ENCODE measurements around the gene GFOD2. TPM values are rescaled to one million over a fixed set of nuclear protein-coding genes. Genes with fewer than 3 reads are reported as not detected.

Gene GFOD2
- total and polyA plus RNA-seq, 2 of the 13 experiments (the other 11 are each of a cell fraction or from before 2014, with no cell fraction given): 11.1 to 17.2 TPM

DNA sequence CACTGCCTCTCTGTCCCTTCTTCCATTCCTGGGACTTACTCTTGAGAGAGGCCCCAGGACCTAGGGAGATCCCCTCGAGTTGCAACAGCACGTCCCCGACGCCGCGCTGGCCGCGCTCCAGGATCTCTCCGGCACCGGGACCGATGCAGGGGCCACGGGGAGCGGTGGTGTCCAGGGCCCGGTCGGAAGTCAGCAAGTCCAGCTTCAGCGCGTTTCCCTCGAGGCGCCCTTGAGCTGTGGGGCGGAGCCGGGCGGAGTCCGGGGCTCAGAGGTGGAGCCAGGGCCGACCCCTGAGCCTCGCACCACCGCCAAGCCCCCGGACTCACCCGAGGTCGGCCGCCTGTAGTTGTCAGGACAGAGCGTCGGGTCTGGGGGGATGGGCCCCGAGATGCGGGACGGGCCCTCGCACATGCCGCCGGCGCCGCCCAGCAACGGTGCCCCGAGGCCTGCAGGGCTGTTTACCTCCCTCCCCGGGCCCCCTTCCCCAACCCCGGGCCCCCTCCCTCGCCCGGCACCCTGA, 53.0 kb downstream of the GFOD2 start (continued):
- TF ChIP-seq, protein P1, sequence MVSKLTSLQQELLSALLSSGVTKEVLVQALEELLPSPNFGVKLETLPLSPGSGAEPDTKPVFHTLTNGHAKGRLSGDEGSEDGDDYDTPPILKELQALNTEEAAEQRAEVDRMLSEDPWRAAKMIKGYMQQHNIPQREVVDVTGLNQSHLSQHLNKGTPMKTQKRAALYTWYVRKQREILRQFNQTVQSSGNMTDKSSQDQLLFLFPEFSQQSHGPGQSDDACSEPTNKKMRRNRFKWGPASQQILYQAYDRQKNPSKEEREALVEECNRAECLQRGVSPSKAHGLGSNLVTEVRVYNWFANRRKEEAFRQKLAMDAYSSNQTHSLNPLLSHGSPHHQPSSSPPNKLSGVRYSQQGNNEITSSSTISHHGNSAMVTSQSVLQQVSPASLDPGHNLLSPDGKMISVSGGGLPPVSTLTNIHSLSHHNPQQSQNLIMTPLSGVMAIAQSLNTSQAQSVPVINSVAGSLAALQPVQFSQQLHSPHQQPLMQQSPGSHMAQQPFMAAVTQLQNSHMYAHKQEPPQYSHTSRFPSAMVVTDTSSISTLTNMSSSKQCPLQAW (CRISPR knock-in tag; IDR thresholded peaks at IDR 0.05): no peak
- TF ChIP-seq, protein P2, sequence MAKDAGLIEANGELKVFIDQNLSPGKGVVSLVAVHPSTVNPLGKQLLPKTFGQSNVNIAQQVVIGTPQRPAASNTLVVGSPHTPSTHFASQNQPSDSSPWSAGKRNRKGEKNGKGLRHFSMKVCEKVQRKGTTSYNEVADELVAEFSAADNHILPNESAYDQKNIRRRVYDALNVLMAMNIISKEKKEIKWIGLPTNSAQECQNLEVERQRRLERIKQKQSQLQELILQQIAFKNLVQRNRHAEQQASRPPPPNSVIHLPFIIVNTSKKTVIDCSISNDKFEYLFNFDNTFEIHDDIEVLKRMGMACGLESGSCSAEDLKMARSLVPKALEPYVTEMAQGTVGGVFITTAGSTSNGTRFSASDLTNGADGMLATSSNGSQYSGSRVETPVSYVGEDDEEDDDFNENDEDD (CRISPR knock-in tag; IDR thresholded peaks at IDR 0.05; ENCODE audit: borderline replicate concordance): 0 out of 2 replicates have a peak, but pooled peaks have one; percentile 47
- no peak for TF ChIP-seq ZNF337 (CRISPR knock-in tag; IDR thresholded peaks at IDR 0.05; ENCODE audit: borderline replicate concordance, low read depth)
- TF ChIP-seq, protein P3, sequence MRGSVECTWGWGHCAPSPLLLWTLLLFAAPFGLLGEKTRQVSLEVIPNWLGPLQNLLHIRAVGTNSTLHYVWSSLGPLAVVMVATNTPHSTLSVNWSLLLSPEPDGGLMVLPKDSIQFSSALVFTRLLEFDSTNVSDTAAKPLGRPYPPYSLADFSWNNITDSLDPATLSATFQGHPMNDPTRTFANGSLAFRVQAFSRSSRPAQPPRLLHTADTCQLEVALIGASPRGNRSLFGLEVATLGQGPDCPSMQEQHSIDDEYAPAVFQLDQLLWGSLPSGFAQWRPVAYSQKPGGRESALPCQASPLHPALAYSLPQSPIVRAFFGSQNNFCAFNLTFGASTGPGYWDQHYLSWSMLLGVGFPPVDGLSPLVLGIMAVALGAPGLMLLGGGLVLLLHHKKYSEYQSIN (CRISPR knock-in tag; IDR thresholded peaks at IDR 0.05; ENCODE audit: borderline replicate concordance): no peak
- TF ChIP-seq ZNF598 (CRISPR knock-in tag; IDR thresholded peaks at IDR 0.05; ENCODE audit: borderline replicate concordance): no peak
- no peak for TF ChIP-seq SETDB1 (CRISPR knock-in tag; IDR thresholded peaks at IDR 0.05; ENCODE audit: borderline replicate concordance)
- no peak for TF ChIP-seq RXRB (CRISPR knock-in tag; IDR thresholded peaks at IDR 0.05; ENCODE audit: borderline replicate concordance)
- TF ChIP-seq ZFP1 (CRISPR knock-in tag; IDR thresholded peaks at IDR 0.05): no peak
- no peak for TF ChIP-seq ZSCAN20 (CRISPR knock-in tag; IDR thresholded peaks at IDR 0.05; ENCODE audit: borderline replicate concordance)
- no peak for TF ChIP-seq KDM6A (CRISPR knock-in tag; IDR thresholded peaks at IDR 0.05; ENCODE audit: low read depth)
- TF ChIP-seq SALL1 (CRISPR knock-in tag; IDR thresholded peaks at IDR 0.05): peak; percentile 56; the same call in 1 of the 2 replicates
- no peak for TF ChIP-seq NFIC (IDR thresholded peaks at IDR 0.05; ENCODE audit: low read length)
- no peak for TF ChIP-seq TRIM22 (IDR thresholded peaks at IDR 0.05)
- no peak; the same call in 1 of the 2 replicates for TF ChIP-seq ZNF329 (CRISPR knock-in tag; IDR thresholded peaks at IDR 0.05; ENCODE audit: low read depth)
- TF ChIP-seq HOXD1 (CRISPR knock-in tag; IDR thresholded peaks at IDR 0.05): no peak
- no peak for TF ChIP-seq ZXDC (CRISPR knock-in tag; IDR thresholded peaks at IDR 0.05)
- no peak for TF ChIP-seq ZFP82 (CRISPR knock-in tag; IDR thresholded peaks at IDR 0.05; ENCODE audit: borderline replicate concordance)
- TF ChIP-seq ETV6 (CRISPR knock-in tag; conservative IDR thresholded peaks at IDR 0.05): no peak; the same call in 1 of the 2 replicates
- TF ChIP-seq ZNF430 (CRISPR knock-in tag; IDR thresholded peaks at IDR 0.05): peak; percentile 38; the same call in 1 of the 2 replicates
- no peak for TF ChIP-seq ZBTB1 (CRISPR knock-in tag; IDR thresholded peaks at IDR 0.05; ENCODE audit: borderline replicate concordance)
- TF ChIP-seq YEATS2 (CRISPR knock-in tag; IDR thresholded peaks at IDR 0.05; ENCODE audit: borderline replicate concordance): 0 out of 2 replicates have a peak, but pooled peaks have one; percentile 3
- no peak for TF ChIP-seq NFE2 (CRISPR knock-in tag; IDR thresholded peaks at IDR 0.05)
- TF ChIP-seq CHD4 (IDR thresholded peaks at IDR 0.05; ENCODE audit: borderline replicate concordance, low read length): no peak
- peak; percentile 74 for TF ChIP-seq REPIN1 (CRISPR knock-in tag; IDR thresholded peaks at IDR 0.05; ENCODE audit: borderline replicate concordance, low read depth)
